GM12864 (cell line): ENCODE measurements around the gene SMIM32.

Experiments used
- DNase-seq: peaks from one replicate; pipeline ENCODE4 v3.0.0-alpha.2; 2011; ENCODE audit warnings: low read depth
- H3K4me3 ChIP-seq: 2 replicates; pipeline ENCODE4 v1.5.1; 2011; ENCODE audit warnings: mild to moderate bottlenecking, low read depth, low read length, control low read depth
- TF ChIP-seq, protein P1 (sequence below): IDR thresholded peaks from 2 replicates; pipeline ENCODE4 v1.5.1; 2011; ENCODE audit warnings: low read depth, mild to moderate bottlenecking, moderate library complexity, low read length, control low read depth, inconsistent platforms; ENCODE audit errors: missing control alignments

Gene SMIM32

DNA sequence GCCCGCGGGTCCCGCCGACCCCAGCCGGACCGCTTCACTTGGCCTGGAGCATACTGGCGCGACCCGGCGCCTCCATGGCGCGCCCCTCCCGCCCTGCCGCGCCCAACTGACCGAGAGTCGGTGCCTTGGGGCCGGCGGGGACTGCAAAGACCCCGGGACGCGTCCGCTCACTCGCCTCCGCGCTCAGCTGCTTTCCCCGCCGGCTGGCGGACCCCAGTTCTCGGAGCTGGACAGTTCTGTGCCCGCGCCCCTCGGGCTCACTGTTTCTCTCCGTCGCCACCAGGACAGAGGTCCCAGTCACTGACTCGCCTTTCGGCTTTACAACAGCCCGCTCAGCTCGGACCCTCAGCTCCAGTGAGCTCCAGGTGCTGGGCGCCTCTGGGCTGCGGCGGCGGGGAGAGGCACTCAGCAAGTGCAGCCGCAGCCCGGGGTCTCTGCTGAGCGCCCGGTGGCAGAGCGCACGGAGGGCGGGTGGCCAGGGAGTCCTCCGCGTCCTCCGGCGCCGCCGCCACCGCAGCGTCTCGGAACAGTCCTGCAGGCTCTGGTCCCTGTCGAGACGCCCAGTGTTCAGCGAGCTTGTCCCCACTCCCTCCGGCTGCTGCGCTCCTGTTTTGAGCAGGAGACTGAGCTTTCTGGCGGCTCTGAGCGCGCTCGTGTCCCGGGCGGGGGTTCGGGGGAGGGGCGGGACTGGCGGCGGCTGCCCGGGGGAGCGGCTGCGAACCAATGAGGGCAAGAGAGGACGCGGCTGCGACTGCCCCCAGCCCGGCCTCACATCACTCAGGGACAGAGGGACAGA is at the start of gene SMIM32:
TSS of gene SMIM32 (minus strand) at position 637 of the 796 bp plus-strand sequence. CDS start 638 bp downstream, outside the sequence.
- no peak within 1 kb of the TSS for H3K4me3 ChIP-seq
- TF ChIP-seq, protein P1, sequence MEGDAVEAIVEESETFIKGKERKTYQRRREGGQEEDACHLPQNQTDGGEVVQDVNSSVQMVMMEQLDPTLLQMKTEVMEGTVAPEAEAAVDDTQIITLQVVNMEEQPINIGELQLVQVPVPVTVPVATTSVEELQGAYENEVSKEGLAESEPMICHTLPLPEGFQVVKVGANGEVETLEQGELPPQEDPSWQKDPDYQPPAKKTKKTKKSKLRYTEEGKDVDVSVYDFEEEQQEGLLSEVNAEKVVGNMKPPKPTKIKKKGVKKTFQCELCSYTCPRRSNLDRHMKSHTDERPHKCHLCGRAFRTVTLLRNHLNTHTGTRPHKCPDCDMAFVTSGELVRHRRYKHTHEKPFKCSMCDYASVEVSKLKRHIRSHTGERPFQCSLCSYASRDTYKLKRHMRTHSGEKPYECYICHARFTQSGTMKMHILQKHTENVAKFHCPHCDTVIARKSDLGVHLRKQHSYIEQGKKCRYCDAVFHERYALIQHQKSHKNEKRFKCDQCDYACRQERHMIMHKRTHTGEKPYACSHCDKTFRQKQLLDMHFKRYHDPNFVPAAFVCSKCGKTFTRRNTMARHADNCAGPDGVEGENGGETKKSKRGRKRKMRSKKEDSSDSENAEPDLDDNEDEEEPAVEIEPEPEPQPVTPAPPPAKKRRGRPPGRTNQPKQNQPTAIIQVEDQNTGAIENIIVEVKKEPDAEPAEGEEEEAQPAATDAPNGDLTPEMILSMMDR: no peak
- DNase-seq: no peak

DNA sequence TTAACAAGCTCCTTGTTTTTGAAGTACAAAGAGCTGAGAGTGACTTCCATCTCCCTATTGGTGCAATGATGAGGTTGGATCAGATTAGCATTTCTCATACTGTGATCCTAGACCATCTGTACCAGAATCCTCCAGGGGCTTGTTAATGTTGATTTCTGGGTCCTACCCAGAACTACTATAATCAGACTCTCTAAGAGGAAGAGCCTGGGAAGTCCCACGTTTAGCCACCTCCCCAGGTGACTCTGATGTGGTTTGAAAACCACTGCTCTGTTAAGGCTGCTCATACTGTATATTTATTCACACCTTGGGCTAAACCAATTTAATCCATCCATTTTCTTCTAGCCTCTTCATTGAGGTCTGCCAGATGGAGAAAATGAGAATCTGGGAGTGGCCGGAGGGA is 49.6 kb upstream of the SMIM32 start:
- DNase-seq: no peak
- H3K4me3 ChIP-seq: no peak overlapping the region
- TF ChIP-seq, protein P1: no peak

DNA sequence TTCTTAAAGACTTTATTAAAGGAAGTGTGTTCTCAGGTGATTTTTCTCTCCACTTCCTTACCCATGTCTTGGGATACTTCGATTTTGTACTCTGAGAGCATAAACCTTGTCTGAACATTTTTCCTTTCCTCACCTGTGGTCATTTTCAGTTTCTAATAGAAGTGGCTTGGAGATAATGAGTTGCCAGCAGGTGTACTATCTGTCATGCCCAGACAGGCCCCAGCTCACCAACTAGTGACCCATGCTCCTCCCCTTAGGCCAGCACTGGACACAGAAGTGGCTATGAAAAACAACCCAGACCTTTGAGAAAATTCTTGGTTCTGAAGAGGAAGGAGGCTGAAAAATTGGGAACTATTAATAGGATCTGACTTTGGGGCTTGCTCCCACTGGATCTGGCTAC is 49.2 kb upstream of the SMIM32 start:
- H3K4me3 ChIP-seq: no peak overlapping the region
- TF ChIP-seq, protein P1: no peak
- no peak for DNase-seq

DNA sequence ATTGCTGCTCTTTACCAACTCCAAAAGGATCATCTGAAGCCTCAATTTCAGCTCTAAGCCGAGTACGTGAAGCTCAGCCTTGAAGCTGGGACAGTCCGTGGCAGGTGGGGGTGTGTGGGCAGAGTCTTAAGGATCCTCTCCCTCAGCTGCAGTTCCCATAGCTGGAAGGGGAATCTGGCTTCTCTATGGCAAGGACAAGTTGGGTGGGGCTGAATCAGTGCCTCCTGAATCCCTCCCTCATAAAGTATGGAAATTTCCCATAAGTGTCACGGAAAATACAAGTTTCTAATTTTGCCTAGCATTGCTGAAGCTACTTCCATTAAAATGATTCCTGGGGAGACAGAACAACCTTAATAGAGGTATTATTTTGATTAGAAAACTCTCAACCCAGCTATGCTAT is 47.9 kb upstream of the SMIM32 start:
- TF ChIP-seq, protein P1: no peak
- DNase-seq: no peak
- H3K4me3 ChIP-seq: no peak overlapping the region

DNA sequence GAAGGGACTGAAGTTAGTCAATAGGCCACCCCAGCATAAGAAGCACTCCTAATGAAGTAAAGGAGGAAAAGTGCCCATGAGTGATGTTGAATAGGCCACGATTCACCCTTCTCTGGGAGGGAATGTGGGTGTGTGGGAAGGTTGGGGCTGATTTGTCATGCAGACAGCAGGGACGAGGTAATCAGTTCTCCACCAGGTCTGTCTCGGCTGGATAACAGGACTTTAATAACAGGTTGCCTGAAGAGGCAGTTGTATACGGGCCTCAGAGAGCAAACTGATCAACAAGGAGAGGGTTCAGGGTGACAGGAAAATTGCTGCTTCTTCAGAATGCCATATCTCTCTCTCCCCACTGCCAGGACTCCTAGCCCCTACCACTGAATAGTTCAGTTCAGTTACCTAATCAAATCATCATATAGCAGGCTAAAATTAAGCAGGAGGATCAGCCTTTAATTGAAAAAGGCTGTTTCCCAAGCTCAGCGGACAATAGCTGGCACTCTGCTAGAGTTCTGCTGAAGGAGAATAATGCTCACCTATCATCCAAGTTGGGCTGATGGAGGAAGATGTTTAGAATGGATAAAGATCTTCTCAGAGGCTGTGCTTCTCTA is 43.6 kb upstream of the SMIM32 start:
- H3K4me3 ChIP-seq: no peak overlapping the region
- TF ChIP-seq, protein P1: no peak
- no peak for DNase-seq

DNA sequence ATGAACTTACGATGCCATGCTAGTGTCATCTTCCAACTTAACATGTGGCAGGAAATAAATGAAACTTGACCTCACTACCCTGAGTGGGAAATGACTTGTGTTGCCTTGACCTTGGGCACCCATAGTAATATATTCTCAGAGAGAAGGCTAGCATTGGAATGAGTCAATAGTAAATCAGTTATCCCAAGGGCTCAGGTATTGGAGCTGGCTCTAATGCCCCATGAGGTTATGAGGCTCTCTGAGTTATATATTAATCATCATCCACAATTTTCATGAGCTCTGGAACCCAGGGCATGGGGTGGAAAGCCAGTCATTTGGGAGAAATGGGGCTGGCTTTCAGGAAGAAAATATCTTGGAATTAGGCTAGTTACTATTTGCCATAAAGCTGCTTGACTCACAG is 42.4 kb upstream of the SMIM32 start:
- H3K4me3 ChIP-seq: no peak overlapping the region
- DNase-seq: no peak
- TF ChIP-seq, protein P1: no peak
